ENCODE data around the gene DOCK6.
"Not testable (repeated sequence)": the region's sequence is repeated elsewhere in the genome, so short reads cannot be mapped to it uniquely, and the experiment has no call there.

The DOCK6 gene

DNA sequence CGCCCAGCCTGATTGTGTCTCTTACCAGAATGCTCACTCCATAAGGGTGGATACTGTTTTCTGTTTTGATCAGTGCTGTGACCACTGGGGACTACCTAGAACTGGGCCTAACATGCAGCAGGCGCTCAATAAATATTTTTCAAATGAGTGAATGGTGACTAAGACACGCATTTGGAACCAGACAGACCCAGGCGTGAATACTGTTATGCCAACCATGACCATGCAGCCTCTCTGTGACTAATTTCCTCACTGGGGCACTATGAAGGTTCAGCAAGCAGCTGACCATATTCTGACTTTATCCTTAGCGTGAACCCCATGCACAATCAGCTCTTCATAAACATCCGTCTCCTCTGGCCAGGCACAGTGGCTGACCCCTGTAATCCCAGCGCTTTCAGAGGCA is 93.8 kb downstream of the DOCK6 start:
- DNase-seq = no peak

DNA sequence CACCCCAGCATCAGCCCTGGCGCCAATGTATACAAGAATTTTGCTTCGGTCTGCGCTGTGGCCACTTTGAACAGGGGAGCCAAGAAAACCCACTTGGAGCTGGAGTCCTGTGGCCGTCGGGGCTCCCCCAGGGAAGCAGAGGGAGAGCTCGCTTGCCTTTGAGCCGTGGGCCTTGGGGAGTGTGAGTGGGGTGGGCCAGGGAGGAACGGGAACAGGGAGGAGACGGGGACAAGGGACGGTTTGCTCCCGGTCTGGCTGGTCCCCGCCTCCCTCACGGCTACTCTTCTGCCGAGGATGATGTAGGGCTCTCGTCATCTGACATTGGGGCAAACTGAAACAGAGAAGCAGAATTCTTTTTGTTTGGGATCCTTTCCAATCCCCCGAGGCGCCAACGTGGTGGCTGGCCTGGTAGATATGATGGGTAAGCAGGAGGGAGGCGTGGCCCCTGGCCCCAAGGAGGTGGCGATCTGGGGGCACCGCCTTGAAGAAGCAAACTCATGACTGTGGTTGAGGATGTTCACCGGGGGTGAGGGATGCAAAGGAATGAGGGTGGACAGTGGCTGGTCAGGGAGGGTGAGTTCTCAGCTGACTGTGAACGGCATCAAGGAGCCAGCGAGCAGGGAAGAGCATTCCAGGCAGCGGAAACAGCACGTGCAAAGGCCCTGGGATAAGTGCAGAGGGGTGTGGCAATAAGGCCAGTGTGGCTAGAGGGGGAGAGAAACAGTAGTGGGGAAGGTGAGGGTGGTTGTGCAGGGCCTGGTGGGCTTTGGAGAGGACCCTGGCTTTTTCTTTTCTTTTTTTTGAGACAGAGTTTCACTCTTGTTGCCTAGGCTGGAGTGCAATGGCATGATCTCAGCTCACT is 95.8 kb downstream of the DOCK6 start:
- DNase-seq = no peak

DNA sequence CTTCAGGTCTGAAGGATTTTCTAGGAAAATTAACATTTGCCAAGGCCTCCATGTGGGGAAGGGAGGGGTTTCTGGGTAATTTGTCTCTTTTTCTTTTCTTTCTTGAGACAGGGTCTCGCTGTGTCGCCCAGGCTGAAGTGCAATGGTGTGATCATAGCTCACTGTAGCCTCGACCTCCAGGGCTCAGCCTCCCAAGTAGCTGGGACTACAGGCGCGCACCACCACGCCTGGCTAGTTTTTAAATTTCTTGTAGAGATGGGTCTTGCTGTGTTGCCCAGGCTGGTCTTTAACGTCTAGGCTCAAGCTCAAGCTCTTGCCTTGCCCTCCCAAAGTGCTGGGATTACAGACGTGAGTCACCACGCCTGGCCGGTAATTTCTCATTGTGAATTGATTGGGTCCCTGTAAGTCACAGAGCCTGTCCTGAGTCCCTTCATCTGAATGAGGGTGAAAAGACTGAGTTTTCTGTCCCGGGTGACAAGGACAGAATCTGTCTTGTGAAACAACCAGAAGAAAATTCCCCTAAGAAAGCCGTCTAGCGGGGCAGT is 96.8 kb downstream of the DOCK6 start:
- DNase-seq = no peak

DNA sequence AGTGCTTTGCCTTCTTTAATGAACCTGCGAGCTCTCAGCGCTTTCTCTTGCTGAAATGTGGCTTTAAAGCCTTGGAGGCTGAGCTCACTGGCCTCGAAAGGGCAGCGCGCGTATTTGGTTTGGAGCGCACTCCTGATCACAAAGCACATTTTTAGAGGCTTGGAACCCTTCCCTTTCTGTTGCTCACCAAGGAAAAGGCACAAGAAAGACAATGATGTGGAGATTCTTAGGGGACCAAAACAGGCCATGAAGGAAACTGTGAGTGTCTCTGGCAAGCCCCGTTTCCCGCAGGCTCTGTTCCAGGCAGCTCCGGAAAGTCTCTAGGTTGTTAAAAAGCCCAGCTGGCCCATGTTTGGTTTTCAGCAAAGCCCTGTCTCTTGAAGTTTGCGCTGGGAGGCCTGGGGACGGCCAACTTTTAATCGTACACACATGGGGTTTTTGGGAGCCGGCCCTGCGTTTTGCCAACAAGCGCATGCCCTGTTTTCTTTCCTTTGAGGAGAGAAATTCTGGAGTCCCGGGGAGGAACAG is 97.4 kb downstream of the DOCK6 start:
- DNase-seq = no peak

DNA sequence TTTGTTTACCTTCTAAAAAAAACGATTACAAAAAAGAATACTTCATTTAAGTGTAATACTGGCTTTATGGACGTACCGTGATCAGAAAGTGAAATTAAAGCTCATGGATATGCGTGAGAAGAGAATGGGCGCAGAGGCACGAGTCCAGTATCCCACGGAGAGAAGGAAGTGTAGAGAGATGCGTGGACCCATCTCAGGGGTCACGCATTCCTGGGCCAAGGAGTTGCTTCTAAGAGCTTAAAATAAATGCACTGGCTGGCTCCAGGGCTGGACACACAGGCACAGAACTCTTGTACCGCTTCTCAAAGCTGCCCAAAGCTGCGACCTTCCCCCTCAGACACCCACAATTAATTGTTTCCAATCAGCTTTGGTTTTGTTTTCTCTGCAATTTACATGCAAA is 98.0 kb downstream of the DOCK6 start:
- no peak for DNase-seq

DNA sequence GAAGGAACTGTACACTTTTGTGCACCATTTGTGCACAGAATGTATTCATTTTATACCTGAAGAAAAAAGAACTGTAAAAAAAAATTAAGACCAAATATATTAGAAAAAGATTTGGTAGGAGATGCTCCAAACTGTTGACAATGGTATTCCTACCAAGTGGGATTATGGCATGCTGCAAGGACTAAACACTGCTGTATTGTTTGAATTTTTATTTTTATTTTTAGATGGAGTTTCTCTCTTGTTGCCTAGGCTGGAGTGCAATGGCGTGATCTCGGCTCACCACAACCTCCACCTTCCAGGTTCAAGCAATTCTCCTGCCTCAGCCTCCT is 101.9 kb downstream of the DOCK6 start:
- DNase-seq = not testable (repeated sequence)

DNA sequence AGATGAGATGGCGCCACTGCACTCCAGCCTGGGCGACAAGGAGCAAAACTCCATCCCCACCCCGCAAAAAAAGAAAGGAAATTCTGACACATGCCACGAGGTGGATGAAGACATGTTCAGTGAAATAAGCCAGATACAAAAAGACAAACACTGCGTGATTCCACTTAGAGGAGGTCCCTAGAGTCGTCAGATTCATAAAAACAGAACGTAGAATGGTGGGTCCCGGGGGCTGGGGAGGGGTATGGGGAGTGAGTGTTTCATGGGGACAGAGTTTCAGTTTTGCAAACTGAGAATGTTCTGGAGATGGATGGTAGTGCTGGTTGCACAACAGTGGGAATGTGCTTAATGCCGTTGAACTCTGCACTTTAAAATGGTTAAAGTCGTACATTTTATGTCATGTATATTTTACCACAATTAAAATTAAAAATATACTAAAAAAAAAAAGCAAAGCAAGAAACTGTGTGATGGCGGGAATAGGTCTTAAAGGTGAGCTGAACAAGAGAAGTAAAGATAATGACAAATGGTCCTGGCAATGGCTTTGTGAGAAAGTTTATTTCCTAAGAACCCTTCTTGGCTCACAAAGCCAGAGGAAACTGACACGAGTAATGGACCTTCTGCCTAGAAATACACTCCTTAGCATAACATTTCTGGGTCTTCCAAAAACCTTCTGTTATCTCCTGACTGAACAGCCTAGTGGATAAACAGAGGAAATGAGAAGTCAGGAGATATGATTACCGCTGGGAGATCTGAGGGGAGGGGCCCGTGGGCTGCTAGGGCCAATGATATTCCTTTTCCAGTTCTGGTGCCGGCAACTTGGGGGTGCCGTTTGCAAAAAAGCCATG is 102.5 kb downstream of the DOCK6 start:
- no peak for DNase-seq

DNA sequence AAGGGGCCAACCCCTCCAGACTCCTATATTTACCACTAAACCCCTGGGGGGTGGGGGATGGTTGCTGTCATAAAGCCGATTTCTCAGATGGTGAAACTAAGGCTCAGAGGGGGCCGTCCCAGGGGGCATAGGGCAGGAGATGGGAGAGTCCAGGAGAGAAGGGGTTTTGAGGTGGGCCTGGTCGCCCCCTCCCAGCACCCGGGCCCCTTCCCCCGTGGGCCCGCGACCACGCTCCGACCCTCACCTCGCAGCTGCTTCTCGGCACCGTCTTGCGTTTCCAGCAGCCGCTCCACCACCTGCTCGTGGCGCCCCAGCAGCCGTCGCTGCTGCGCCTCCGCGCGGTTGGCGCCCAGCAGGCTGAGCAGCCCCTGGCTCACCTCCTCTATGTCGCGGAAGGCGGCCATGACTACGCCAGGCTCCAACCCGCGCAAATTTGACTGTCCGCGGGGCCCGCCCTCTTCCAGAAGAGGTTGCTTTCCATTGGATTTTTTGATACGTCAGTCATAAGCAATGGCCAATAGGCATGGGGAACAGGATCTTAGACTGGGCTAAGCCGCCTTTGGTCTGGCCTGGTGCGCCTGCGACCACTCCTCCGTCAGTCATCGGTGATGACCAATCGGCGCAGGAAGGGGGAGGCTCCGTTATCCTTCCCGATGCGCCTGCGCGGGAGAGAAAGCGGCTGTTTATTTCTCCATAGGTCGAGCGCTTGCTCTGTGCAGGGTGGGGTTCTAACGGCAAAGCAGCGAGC is 106.8 kb downstream of the DOCK6 start, which contains the start of gene SPC24:
Gene SPC24 (minus strand): TSS at position 410 of the 748 bp plus-strand sequence. CDS start 6 bp downstream, at position 404.
- DNase-seq = peak; percentile 98 to 99

DNA sequence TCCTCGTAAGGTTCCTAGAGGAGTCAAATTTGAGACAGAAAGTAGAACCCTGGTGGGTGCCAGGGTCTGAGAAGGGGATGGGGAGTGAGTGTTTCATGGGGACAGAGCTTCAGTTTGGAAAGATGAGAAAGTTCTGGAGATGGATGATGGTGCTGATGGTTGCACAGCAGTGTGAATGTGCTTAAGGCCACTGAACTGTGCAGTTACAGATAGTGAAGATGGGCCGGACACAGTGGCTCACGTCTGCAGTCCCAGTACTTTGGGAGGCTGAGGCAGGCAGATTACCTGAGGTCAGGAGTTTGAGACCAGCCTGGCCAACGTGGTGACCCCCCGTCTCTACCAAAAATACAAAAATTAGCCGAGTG is 107.7 kb downstream of the DOCK6 start:
- no peak for DNase-seq

DNA sequence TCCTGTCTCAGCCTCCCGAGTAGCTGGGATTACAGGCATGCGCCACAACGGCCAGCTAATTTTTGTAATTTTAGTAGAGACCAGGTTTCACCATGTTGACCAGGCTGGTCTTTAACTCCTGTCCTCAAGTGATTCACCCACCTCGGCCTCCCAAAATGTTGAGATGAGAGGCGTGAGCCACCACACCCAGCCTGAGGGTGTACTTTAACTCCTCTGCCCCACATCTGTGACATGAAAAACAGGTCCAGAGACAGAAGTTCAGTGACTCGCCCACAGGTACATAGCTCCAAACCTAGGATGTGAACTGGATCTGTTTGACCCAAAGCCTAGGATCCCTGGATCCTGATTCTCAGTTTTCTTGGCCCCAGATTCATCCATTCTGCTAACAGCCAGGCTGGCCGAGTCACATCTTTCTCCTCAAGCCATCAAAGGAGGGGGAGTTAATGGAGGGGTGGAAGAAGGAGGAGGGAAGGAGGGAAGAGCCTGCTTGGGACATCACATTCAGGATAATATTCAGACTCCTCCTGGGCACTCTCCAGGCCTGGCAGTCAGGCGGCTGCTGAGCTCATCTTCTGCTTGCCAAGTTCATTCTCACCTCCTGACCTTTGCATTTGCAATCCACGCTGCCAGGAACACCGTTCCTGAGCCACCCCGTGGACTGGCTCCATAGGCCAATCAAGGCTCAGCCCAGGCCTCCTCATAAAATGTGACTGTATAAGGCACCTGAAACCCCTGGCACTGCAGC is 109.8 kb downstream of the DOCK6 start:
- no peak for DNase-seq

DNA sequence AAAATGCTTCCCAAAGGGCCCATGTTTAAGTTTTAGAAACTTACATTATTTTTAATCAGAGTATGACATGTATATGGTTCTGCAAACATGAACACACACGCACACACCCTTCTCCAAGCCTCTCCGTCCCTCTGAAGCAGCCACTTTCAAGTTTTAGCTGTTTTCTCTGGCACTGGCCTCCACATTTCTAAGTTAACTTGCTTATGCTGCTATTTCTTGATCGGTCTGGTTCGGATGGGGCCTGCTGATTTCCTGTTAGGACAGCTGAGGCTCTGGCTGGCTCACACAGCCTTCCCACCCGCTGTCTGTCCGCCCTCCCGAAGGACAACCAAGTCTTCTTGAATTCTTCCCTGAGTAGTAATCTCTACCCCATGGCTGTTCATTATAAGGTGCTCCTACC is 111.1 kb downstream of the DOCK6 start:
- DNase-seq = no peak
